ENCODE results near the gene SPC24. TPM values are rescaled to one million over a fixed set of nuclear protein-coding genes. Genes with fewer than 3 reads are reported as not detected.
A peak's percentile ranks its signal among the peaks of the same experiment; 100 is the strongest.
"Not testable (repeated sequence)": the region's sequence is repeated elsewhere in the genome, so short reads cannot be mapped to it uniquely, and the experiment has no call there.

SPC24 gene
- total and polyA plus RNA-seq, 2 of the 4 experiments (the other 2 are of a cell fraction) = 12.2 to 97.5 TPM

DNA sequence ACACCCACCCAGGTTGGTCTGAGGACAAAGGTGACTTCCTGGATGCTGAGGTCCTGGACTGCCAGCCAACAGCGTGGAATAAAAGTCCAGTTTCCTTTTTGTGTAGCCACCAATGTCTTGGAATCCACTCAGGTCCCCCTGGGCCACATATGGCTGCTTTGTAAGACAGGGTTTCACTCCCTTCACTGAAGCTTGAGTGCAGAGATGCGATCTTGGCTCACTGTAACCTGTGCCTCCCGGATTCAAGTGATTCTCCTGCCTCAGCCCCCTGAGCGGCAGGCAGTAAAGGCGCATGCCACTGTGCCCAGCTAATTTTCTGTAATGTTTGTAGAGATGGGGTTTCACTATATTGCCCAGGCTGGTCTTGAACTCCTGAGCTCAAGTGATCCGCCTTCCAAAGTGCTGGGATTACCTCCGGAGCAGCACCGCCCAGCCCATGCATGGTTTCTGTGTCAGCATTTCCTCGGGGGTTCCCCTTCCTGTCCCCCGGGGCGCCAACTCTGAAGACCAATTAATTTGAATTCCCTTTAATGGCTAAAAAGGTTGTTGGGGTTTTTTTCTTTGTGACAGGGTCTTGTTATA is 24.2 kb upstream of the SPC24 start:
- no peak for ATAC-seq (ENCODE audit: low read depth)
- BruUV-seq (replicated peaks) = no TSS peak
- in situ Hi-C loops (cut with MboI; ENCODE audit: low sequenced_read_pairs) (no loop called here), intact Hi-C loops (cut with micrococcal nuclease) (no loop called here), dilution Hi-C loops (cut with HindIII; ENCODE audit: low sequenced_read_pairs, unreplicated experiment) (no loop called here)
- no peak for DNase-seq
- Histone ChIP-seq H3K14ac (replicated peaks; ENCODE audit: low read depth, low read length) (no peak overlapping the region; the same call in 1 of the 2 replicates), H3K9ac (ENCODE audit: low read depth, low read length) (no peak overlapping the region), H3K4me1 (ENCODE audit: control insufficient read depth, insufficient read depth, low read length) (0 out of 2 replicates have a peak, but pooled peaks cover 1% of the 10 kb centered on the region), H3K23ac (ENCODE audit: low read depth, low read length) (peak overlapping the region; percentile 74; the same call in 1 of the 2 replicates), H4K5ac (ENCODE audit: low read depth, low read length) (no peak overlapping the region), H2AFZ (replicated peaks; ENCODE audit: low read length, poor library complexity) (no peak overlapping the region), H4K8ac (ENCODE audit: low read depth in 2 of 2, low read length in 2 of 2) (peak overlapping the region in 1 of 2 experiments; percentile 19; a peak in 1 of 4 replicates), H3K4me2 (ENCODE audit: low read depth, low read length) (no peak overlapping the region), H3K9me3 (ENCODE audit: control insufficient read depth, insufficient read depth, low read length) (no peaks in the 10 kb centered on the region), H3K18ac (ENCODE audit: low read depth, low read length) (no peak overlapping the region), H2BK120ac (ENCODE audit: low read depth, low read length) (no peak overlapping the region), H4K20me1 (ENCODE audit: insufficient read depth, low read length) (peaks cover 6% of the 10 kb centered on the region; the same call in 1 of the 2 replicates), H2AK5ac (ENCODE audit: low read depth, low read length) (peak overlapping the region; percentile 51; the same call in 1 of the 2 replicates), H3K36me3 (ENCODE audit: control insufficient read depth, insufficient read depth, low read length) (peaks cover 74% of the 10 kb centered on the region), H3K79me1 (ENCODE audit: low read depth in 1 of 2, low read length in 2 of 2) (peaks cover 47 to 83% of the 10 kb centered on the region in 2 experiments), H2BK5ac (ENCODE audit: low read depth, low read length, poor library complexity, severe bottlenecking) (no peak overlapping the region), H2BK15ac (ENCODE audit: low read depth, low read length) (no peak overlapping the region), H3K27ac (ENCODE audit: insufficient read depth, low read length) (no peak overlapping the region), H3K27me3 (ENCODE audit: control insufficient read depth, insufficient read depth, low read length) (no peaks in the 10 kb centered on the region), H3K9me1 (ENCODE audit: insufficient read depth, low read length) (peaks cover 8% of the 10 kb centered on the region), H2BK20ac (ENCODE audit: low read depth, low read length) (no peak overlapping the region), H3K4ac (ENCODE audit: low read depth, low read length) (peak overlapping the region; percentile 45), H2AK9ac (replicated peaks; ENCODE audit: low read depth, low read length, poor library complexity) (no peak overlapping the region), H3K56ac (ENCODE audit: extremely low read depth, insufficient read depth, low read length) (no peak overlapping the region), H3K4me3 (ENCODE audit: insufficient read depth, low read depth, low read length) (no peak overlapping the region), H4K91ac (ENCODE audit: insufficient read depth, low read depth, low read length) (no peak overlapping the region)
- TF ChIP-seq SMC3 (IDR thresholded peaks at IDR 0.05; ENCODE audit: low read depth, low read length) (no peak), POLR2A (IDR thresholded peaks at IDR 0.05; ENCODE audit: low read depth, low read length) (no peak)
- CTCF ChIA-PET = interaction anchor here (0.6 kb wide), 1 partner anchor 254 kb away, joined by 3 read pairs; no protein-coding TSS in a partner anchor
- WGBS, 2 experiments (ENCODE audit: extremely low coverage in 2 of 2, insufficient read length in 1 of 2) = 100% methylated on average over 1 of the region's 11 CpGs; no CpG with 5 or more reads in 1 of the 2 experiments
- POLR2A ChIA-PET (ENCODE audit: unreplicated experiment) = no interaction called here

DNA sequence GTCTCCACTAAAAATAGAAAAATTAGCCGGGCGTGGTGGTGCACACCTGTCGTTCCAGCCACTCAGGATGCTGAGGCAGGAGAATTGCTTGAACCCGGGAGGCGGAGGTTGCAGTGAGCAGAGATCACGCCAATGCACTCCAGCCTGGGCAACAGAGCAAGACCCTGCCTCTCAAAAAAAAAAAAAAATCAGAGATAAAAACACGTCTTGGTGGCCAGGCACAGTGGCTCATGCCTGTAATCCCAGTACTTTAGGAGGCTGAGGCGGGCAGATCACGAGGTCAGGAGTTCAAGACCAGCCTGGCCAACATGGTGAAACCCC is 23.5 kb upstream of the SPC24 start:
- H3K4me2 ChIP-seq (ENCODE audit: low read depth, low read length); H3K9ac ChIP-seq (ENCODE audit: low read depth, low read length); H2BK15ac ChIP-seq (ENCODE audit: low read depth, low read length); H4K20me1 ChIP-seq (ENCODE audit: insufficient read depth, low read length); H3K18ac ChIP-seq (ENCODE audit: low read depth, low read length); DNase-seq; H3K23ac ChIP-seq (ENCODE audit: low read depth, low read length); H2AK9ac ChIP-seq (replicated peaks; ENCODE audit: low read depth, low read length, poor library complexity); H2AK5ac ChIP-seq (ENCODE audit: low read depth, low read length); dilution Hi-C loops (cut with HindIII; ENCODE audit: low sequenced_read_pairs, unreplicated experiment); H3K14ac ChIP-seq (replicated peaks; ENCODE audit: low read depth, low read length); intact Hi-C loops (cut with micrococcal nuclease); H4K91ac ChIP-seq (ENCODE audit: insufficient read depth, low read depth, low read length); H3K4me1 ChIP-seq (ENCODE audit: control insufficient read depth, insufficient read depth, low read length); H3K56ac ChIP-seq (ENCODE audit: extremely low read depth, insufficient read depth, low read length); ATAC-seq (ENCODE audit: low read depth); in situ Hi-C loops (cut with MboI; ENCODE audit: low sequenced_read_pairs); H3K27ac ChIP-seq (ENCODE audit: insufficient read depth, low read length); H2AFZ ChIP-seq (replicated peaks; ENCODE audit: low read length, poor library complexity); H4K5ac ChIP-seq (ENCODE audit: low read depth, low read length); CTCF ChIA-PET; H2BK20ac ChIP-seq (ENCODE audit: low read depth, low read length); POLR2A ChIA-PET (ENCODE audit: unreplicated experiment); H3K4ac ChIP-seq (ENCODE audit: low read depth, low read length); H2BK120ac ChIP-seq (ENCODE audit: low read depth, low read length); H4K8ac ChIP-seq (ENCODE audit: low read depth in 2 of 2, low read length in 2 of 2); BruUV-seq (replicated peaks); H3K27me3 ChIP-seq (ENCODE audit: control insufficient read depth, insufficient read depth, low read length); H3K4me3 ChIP-seq (ENCODE audit: insufficient read depth, low read depth, low read length); H2BK5ac ChIP-seq (ENCODE audit: low read depth, low read length, poor library complexity, severe bottlenecking); H3K9me3 ChIP-seq (ENCODE audit: control insufficient read depth, insufficient read depth, low read length): not testable (repeated sequence)
- H3K9me1 ChIP-seq (ENCODE audit: insufficient read depth, low read length) = peaks cover 11% of the 10 kb centered on the region
- peaks cover 43 to 80% of the 10 kb centered on the region in 2 experiments for H3K79me1 ChIP-seq (ENCODE audit: low read depth in 1 of 2, low read length in 2 of 2)
- 96% methylated on average over 3 of the region's 9 CpGs; no CpG with 5 or more reads in 1 of the 2 experiments for WGBS, 2 experiments (ENCODE audit: extremely low coverage in 2 of 2, insufficient read length in 1 of 2)
- peaks cover 75% of the 10 kb centered on the region for H3K36me3 ChIP-seq (ENCODE audit: control insufficient read depth, insufficient read depth, low read length)
